Astrocyte of the spinal cord (primary cell): ENCODE data around the gene MAPKAPK5.

Source experiments
- DNase-seq: peaks from one replicate; pipeline ENCODE4 v3.0.0; 2011; ENCODE audit warnings: low read depth, low spot score
- H3K4me3 ChIP-seq: 2 replicates; pipeline ENCODE4 v1.5.1; 2011; ENCODE audit warnings: low read depth, mild to moderate bottlenecking, low read length, moderate library complexity
- in situ Hi-C: cut with HindIII; loops from 2 replicates; pipeline ENCODE4 v1.10.0; 2017; ENCODE audit warnings: low sequenced_read_pairs
- TF ChIP-seq, protein P1 (sequence below): IDR thresholded peaks from 2 replicates; pipeline ENCODE4 v1.5.1; 2012; ENCODE audit warnings: low read depth, mild to moderate bottlenecking, low read length, inconsistent platforms

The MAPKAPK5 gene

DNA sequence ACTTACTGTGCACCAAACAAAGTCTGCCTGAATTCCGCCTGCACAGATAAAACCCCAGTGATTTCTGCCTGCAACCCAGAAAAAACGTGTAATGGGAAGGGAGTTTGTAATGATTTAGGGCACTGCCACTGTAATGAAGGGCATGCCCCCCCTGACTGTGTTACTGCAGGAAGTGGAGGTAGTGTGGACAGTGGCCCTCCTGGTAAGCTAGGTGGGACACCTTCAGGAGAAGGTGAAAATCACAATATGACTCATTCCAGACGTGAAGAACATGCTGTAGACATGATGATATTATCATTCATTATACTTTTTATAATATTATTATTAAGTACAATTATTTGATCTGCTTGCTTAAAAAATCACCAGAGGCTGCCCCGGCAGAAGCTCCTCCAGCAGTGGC, 59.2 kb downstream of the MAPKAPK5 start:
- TF ChIP-seq, protein P1, sequence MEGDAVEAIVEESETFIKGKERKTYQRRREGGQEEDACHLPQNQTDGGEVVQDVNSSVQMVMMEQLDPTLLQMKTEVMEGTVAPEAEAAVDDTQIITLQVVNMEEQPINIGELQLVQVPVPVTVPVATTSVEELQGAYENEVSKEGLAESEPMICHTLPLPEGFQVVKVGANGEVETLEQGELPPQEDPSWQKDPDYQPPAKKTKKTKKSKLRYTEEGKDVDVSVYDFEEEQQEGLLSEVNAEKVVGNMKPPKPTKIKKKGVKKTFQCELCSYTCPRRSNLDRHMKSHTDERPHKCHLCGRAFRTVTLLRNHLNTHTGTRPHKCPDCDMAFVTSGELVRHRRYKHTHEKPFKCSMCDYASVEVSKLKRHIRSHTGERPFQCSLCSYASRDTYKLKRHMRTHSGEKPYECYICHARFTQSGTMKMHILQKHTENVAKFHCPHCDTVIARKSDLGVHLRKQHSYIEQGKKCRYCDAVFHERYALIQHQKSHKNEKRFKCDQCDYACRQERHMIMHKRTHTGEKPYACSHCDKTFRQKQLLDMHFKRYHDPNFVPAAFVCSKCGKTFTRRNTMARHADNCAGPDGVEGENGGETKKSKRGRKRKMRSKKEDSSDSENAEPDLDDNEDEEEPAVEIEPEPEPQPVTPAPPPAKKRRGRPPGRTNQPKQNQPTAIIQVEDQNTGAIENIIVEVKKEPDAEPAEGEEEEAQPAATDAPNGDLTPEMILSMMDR: no peak
- no peak overlapping the region for H3K4me3 ChIP-seq
- in situ Hi-C loops: no loop called here
- DNase-seq: no peak

DNA sequence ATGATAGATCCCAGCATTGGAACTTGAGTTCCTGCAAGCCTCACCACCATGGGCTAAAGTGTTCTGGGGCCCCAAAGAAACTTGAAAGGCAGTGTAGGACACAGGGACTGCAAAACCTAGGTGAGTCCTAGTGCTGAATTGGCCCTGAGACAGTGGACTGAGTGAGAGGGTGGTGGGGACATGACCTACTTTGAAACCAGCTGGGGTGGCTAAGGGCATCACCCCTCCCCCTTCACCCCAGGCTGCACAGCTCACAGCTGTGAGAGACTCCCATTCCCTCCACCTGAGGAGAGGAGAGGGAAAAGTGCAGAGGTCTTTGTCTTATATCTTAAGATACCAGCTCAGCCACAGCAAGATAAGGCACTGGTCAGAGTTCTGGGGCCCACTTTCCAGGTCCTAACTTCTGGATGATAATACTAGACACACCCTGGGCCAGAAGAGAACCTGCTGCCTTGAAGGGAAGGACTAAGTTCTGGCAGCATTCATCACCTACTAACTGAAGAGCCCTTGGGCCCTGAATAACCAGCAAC, 62.5 kb downstream of the MAPKAPK5 start:
- in situ Hi-C loops: no loop called here
- DNase-seq: no peak
- TF ChIP-seq, protein P1: no peak

DNA sequence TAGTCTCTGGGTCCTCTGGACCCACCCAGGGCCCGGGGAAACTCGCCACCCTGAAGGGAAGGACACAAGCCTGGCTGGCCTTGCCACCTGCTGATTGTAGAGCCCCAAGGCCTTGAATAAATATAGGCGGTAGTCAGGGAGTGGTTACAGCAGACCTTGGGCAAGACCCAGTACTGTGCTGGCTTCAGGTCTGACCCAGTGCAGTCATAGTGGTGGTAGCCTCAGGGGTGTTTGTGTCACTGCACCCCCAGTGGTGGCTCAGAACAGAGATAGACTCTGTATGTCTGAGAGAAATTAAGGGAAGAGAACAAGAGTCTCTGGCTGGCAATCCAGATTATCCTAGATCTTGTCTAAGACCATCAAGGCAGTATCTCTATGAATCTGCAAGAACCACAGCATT, 63.5 kb downstream of the MAPKAPK5 start:
- DNase-seq: no peak
- in situ Hi-C loops: no loop called here
- no peak overlapping the region for H3K4me3 ChIP-seq
- TF ChIP-seq, protein P1: no peak

More for the DNA sequence above, 62.5 kb downstream of the MAPKAPK5 start:
- H3K4me3 ChIP-seq: no peak overlapping the region

DNA sequence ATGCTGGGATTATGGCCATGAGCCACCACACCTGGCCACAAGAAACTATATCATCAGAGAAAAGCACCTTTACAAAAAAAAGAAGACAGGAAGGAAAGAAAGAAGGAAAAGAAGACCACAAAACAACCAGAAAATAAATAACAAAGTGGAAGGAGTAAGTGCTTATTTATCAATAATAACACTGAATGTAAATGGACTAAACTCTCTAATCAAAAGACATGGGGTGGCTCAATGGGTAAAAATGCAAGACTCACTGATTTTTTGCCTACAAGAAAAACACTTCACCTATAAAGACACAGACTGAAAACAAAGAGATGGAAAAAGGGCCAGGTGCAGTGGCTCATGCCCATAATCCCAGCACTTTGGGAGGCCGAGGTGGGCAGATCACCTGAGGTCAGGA, 65.7 kb downstream of the MAPKAPK5 start:
- no peak overlapping the region for H3K4me3 ChIP-seq
- DNase-seq: no peak
- in situ Hi-C loops: no loop called here
- TF ChIP-seq, protein P1: no peak

DNA sequence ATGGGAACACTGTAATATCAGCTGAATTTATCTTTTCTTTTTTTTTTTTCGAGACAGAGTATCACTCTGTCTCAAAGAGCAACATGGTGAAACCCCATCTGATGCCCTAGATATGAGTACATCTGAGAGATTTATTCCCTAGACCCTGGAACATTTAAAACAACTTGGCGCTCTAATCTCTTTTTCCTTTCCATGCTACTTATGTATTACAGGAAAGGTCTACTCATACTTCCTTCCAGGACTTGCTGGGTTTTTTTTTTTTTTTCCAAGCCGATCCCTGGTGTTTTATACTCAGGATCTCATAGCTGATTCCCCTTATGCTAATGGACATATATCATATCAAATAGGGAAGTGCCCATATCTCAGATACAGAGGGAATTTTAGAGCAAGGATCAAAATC, 83.1 kb downstream of the MAPKAPK5 start:
- in situ Hi-C loops: no loop called here
- TF ChIP-seq, protein P1: no peak
- DNase-seq: no peak
- no peak overlapping the region for H3K4me3 ChIP-seq

DNA sequence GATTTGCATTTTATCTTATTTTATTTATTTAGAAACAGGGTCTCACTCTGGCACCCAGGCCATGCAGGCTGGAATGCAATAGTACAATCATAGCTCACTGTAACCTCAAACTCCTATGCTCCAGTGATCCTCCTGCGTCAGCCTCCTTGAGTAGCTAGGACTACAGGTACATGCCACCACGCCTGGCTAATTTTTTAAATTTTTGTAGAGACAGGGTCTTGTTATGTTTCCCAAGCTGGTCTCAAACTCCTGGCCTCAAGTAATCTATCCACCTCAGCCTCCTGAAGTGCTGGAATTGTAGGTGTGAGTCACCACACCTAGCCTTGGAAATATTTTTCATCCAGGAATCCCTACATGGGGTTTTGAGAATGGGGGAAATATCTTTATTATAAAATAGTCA, 84.6 kb downstream of the MAPKAPK5 start:
- TF ChIP-seq, protein P1: no peak
- no peak overlapping the region for H3K4me3 ChIP-seq
- DNase-seq: no peak
- in situ Hi-C loops: no loop called here

DNA sequence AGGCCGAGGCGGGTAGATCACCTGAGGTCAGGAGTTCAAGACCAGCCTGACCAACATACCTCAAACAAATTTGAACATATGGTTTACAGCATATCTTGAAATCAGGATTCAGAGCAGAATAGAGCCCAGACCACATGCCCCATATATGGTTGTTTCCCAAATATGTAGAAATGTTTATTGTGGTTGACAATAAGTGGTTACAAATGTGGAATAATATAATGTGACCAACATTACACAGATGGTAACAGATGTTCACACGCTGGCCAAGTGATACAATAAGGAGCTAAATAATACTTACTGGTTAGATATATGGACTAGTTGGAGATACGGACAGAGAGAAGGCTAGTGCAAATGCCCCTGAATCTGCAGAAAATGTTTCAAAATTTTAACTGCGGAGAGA, 85.3 kb downstream of the MAPKAPK5 start:
- in situ Hi-C loops: no loop called here
- DNase-seq: no peak
- no peak overlapping the region for H3K4me3 ChIP-seq
- TF ChIP-seq, protein P1: no peak
